ENCODE measurements around the gene CAMTA1.

DNA sequence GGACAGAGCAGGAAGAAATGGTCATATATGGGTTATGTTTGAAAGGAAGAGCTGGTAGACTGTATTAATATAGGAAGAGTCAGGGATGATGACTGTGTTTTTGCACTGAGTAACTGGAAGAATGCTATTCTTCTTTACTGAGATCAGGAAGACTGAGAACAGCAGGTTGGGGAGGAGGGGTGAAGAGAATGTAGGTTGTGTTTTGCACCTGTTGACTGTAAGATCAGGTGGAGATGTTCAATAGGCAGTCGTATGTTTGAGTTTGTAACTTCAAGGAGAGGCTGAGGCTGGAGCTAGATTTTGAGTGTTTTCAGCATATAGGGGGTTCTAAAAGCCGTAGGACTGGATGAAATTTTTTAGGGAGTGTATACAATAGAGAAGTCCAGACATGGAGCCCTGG is 97.2 kb downstream of the CAMTA1 start:
- TF ChIP-seq, protein P1, sequence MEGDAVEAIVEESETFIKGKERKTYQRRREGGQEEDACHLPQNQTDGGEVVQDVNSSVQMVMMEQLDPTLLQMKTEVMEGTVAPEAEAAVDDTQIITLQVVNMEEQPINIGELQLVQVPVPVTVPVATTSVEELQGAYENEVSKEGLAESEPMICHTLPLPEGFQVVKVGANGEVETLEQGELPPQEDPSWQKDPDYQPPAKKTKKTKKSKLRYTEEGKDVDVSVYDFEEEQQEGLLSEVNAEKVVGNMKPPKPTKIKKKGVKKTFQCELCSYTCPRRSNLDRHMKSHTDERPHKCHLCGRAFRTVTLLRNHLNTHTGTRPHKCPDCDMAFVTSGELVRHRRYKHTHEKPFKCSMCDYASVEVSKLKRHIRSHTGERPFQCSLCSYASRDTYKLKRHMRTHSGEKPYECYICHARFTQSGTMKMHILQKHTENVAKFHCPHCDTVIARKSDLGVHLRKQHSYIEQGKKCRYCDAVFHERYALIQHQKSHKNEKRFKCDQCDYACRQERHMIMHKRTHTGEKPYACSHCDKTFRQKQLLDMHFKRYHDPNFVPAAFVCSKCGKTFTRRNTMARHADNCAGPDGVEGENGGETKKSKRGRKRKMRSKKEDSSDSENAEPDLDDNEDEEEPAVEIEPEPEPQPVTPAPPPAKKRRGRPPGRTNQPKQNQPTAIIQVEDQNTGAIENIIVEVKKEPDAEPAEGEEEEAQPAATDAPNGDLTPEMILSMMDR (IDR thresholded peaks at IDR 0.05; ENCODE audit: insufficient read depth, low read length, poor library complexity, severe bottlenecking) = no peak
- TF ChIP-seq EZH2phosphoT487 (conservative IDR thresholded peaks at IDR 0.05; ENCODE audit: low read length) = no peak

Measured in SU-DHL-6 (cell line).